ENCODE results near the gene STX12. TPM values are rescaled to one million over a fixed set of nuclear protein-coding genes. Genes with fewer than 3 reads are reported as not detected.
"Not testable (repeated sequence)": the region's sequence is repeated elsewhere in the genome, so short reads cannot be mapped to it uniquely, and the experiment has no call there.

STX12 gene
- total RNA-seq, 2 experiments from 2014 or later, result 19.4 to 22.1 TPM

DNA sequence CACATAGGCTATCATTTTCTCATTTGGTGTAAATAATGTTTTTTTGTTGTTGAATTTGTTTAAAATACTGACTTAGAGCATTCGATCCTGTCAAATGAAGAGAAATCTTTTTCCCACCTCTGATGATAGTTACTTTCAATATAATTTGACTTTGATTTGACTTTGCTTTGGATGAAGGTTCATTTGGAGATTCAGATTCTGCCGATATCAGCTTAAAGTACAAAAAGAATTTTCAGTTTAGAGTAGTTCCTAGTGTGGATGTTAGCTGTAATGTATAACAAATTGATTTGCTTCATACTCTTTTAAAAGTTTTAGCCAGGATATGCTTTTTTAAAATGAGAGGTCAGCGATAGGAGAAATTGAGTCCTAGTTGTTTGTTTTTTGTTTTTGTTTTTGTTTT is 9.9 kb downstream of the STX12 start:
- POLR2A ChIA-PET, result interaction anchor here (0.7 kb wide), 1 partner anchor 48 kb away, joined by 3 read pairs; no protein-coding TSS in a partner anchor
- TF ChIP-seq, protein P1, sequence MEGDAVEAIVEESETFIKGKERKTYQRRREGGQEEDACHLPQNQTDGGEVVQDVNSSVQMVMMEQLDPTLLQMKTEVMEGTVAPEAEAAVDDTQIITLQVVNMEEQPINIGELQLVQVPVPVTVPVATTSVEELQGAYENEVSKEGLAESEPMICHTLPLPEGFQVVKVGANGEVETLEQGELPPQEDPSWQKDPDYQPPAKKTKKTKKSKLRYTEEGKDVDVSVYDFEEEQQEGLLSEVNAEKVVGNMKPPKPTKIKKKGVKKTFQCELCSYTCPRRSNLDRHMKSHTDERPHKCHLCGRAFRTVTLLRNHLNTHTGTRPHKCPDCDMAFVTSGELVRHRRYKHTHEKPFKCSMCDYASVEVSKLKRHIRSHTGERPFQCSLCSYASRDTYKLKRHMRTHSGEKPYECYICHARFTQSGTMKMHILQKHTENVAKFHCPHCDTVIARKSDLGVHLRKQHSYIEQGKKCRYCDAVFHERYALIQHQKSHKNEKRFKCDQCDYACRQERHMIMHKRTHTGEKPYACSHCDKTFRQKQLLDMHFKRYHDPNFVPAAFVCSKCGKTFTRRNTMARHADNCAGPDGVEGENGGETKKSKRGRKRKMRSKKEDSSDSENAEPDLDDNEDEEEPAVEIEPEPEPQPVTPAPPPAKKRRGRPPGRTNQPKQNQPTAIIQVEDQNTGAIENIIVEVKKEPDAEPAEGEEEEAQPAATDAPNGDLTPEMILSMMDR (IDR thresholded peaks at IDR 0.05), result no peak
- no peak for ATAC-seq
- Mint-ChIP-seq H3K4me1 (ENCODE audit: low read depth) (peaks cover 23% of the 10 kb centered on the region), H3K27ac (no peak overlapping the region), H3K4me3 (no peak overlapping the region), H3K9me3 (no peaks in the 10 kb centered on the region), H3K27me3 (no peaks in the 10 kb centered on the region), H3K36me3 (ENCODE audit: low read depth) (peaks cover 4% of the 10 kb centered on the region)
- CTCF ChIA-PET, result no interaction called here
- DNase-seq, result no peak
- intact Hi-C loops (cut with micrococcal nuclease), result no loop called here

DNA sequence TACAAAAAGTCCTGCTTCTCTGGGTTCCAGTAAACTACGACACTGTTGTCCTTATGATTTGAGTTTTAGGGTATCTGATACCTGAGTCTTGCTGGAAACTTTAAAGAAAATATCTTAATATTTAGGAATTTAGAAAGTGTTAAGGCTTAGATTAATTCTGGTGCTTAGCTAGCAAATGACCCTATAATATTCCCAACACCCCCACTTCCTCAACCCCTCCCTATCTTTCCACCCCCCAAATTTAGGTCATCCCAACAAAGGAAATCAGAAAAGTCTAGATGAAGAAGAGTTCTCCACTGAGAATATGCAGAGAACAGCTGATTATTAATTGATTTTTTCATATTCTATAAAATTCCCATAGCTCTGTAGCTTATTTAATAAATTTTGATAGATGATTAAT is 11.7 kb downstream of the STX12 start:
- Mint-ChIP-seq H3K4me3 (no peak overlapping the region), H3K36me3 (ENCODE audit: low read depth) (peaks cover 6% of the 10 kb centered on the region), H3K4me1 (ENCODE audit: low read depth) (peaks cover 16% of the 10 kb centered on the region), H3K27me3 (no peaks in the 10 kb centered on the region), H3K27ac (no peak overlapping the region), H3K9me3 (no peaks in the 10 kb centered on the region)
- TF ChIP-seq, protein P1 (IDR thresholded peaks at IDR 0.05), result no peak
- intact Hi-C loops (cut with micrococcal nuclease), result no loop called here
- ChIA-PET POLR2A (interaction anchor here (0.6 to 1.6 kb wide), 2 partner anchors 46 to 979 kb away, joined by 3 to 5 read pairs; partner anchors contain the start of gene PPP1R8), CTCF (interaction anchor here (2.0 kb wide), 2 partner anchors 12 to 115 kb away, joined by 5 read pairs; partner anchors contain the start of gene STX12)
- DNase-seq (no peak), ATAC-seq (no peak)

DNA sequence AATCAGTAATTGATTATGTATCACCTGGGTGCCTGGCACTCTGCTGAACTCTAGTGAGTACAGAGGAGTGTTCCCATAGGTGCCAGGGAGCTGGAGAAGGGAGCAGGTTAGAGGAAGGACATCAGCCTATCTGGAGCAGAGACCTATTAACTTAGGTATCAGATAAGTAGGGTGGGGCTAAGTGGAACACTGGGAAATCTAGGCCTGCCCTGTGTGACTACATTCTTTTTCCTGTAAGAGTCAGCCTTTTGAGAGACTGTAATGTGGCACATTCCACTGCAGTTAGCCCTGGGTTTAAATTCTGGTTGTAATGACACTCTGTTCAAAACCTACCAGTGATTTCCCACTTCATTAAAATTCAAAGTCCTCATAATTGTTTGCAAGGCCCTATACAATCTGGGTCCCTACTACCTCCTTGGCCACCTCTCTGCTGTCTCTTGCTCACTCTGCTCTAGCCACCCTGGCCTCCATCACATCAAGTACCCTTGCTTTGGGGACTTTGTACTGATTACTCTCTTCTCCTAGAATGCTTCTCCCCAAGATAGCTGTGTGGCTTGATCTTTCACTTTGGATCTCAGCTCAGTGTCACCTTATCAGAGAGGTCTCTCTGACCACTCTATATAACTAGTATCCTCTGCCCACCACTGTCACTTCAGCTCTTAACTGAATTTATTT is 12.9 kb downstream of the STX12 start:
- no peaks in the 10 kb centered on the region for H3K27me3 Mint-ChIP-seq
- ATAC-seq, result no peak
- no peaks in the 10 kb centered on the region for H3K9me3 Mint-ChIP-seq
- ChIA-PET CTCF (interaction anchor here (0.6 to 2.0 kb wide), 3 partner anchors 9 to 117 kb away, joined by 3 to 5 read pairs (median 5); partner anchors contain the start of gene STX12), POLR2A (interaction anchor here (1.6 kb wide), 1 partner anchor 45 kb away, joined by 5 read pairs; the partner anchor contains the start of gene PPP1R8)
- H3K4me3 Mint-ChIP-seq, result no peak overlapping the region
- intact Hi-C loops (cut with micrococcal nuclease), result no loop called here
- H3K4me1 Mint-ChIP-seq (ENCODE audit: low read depth), result peaks cover 16% of the 10 kb centered on the region
- no peak overlapping the region for H3K27ac Mint-ChIP-seq
- H3K36me3 Mint-ChIP-seq (ENCODE audit: low read depth), result peaks cover 15% of the 10 kb centered on the region
- TF ChIP-seq, protein P1 (IDR thresholded peaks at IDR 0.05), result no peak
- no peak for DNase-seq

DNA sequence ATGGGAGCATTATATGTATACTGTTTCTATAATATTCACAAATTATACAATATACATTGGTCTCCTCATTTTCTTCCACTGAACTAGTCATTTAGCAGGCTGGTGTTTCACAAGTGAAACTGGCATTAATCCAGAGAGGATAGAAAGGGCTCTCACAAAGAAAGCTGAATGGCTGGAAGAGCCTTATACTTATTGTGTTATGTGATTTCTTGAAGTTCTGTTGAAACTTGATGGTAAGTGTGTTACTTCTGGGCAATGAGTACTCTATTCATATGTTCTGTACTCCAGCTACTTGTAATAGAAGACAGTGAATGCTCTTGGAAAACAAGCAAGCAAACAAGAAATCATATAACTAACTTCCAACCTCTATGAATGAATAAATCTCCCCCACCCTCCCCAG is 14.9 kb downstream of the STX12 start:
- H3K4me1 Mint-ChIP-seq (ENCODE audit: low read depth), result peaks cover 12% of the 10 kb centered on the region
- TF ChIP-seq, protein P1 (IDR thresholded peaks at IDR 0.05), result no peak
- ATAC-seq, result no peak
- no peak overlapping the region for H3K27ac Mint-ChIP-seq
- intact Hi-C loops (cut with micrococcal nuclease), result no loop called here
- ChIA-PET POLR2A (no interaction called here), CTCF (interaction anchor here (0.6 kb wide), 1 partner anchor 157 kb away, joined by 3 read pairs; no protein-coding TSS in a partner anchor)
- H3K9me3 Mint-ChIP-seq, result no peaks in the 10 kb centered on the region
- DNase-seq, result no peak
- H3K4me3 Mint-ChIP-seq, result no peak overlapping the region
- no peaks in the 10 kb centered on the region for H3K27me3 Mint-ChIP-seq
- H3K36me3 Mint-ChIP-seq (ENCODE audit: low read depth), result peaks cover 13% of the 10 kb centered on the region

DNA sequence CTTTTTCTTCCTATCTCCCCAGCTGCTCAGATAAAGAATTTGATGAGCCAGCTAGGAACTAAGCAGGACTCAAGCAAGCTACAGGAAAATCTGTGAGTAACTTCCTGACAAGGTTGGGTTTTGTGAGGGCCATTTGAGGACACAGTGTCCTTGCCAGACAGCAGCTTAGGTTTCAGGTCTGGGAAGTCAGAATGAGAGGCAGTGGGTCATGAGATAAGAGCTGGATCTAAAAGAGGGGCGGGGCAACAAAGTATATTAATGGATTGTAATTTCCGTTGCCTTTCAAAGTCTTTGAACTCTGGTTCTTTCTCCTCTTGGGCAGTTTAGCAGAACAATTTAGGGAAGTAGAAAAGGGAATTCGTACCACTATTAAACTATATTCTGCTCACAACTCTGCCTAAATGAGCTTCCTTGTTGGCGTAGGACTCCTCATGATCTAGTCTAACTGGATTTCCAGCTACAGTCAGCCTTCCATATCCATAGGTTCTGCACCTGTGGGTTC is 16.6 kb downstream of the STX12 start:
- Mint-ChIP-seq H3K4me3 (no peak overlapping the region), H3K9me3 (no peaks in the 10 kb centered on the region), H3K4me1 (ENCODE audit: low read depth) (peaks cover 10% of the 10 kb centered on the region), H3K36me3 (ENCODE audit: low read depth) (peaks cover 23% of the 10 kb centered on the region), H3K27me3 (no peaks in the 10 kb centered on the region), H3K27ac (no peak overlapping the region)
- POLR2A ChIA-PET, result no interaction called here
- CTCF ChIA-PET, result interaction anchor here (1.0 kb wide), 1 partner anchor 493 kb away, joined by 3 read pairs; no protein-coding TSS in a partner anchor
- TF ChIP-seq, protein P1 (IDR thresholded peaks at IDR 0.05), result no peak
- ATAC-seq, result no peak
- intact Hi-C loops (cut with micrococcal nuclease), result no loop called here
- DNase-seq, result no peak

DNA sequence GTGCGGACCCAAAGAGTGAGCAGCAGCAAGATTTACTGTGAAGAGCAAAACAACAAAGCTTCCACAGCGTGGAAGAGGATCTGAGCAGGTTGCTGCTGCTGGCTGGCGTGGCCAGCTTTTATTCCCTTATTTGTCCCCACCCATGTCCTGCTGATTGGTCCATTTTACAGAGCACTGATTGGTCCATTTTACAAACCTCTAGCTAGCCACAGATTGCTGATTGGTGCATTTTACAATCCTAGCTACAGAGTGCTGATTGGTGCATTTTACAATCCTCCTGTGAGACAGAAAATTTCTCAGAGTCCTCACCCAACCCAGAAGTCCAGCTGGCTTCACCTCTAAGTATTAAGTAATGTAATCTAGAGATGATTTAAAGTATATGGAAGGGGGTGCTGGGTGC is 17.3 kb downstream of the STX12 start:
- CTCF ChIA-PET; H3K4me1 Mint-ChIP-seq (ENCODE audit: low read depth); ATAC-seq; H3K27ac Mint-ChIP-seq; H3K27me3 Mint-ChIP-seq; H3K4me3 Mint-ChIP-seq; H3K9me3 Mint-ChIP-seq; DNase-seq; intact Hi-C loops (cut with micrococcal nuclease): not testable (repeated sequence)
- POLR2A ChIA-PET, result interaction anchor here (0.7 kb wide), 1 partner anchor 21 kb away, joined by 3 read pairs; no protein-coding TSS in a partner anchor
- peaks cover 24% of the 10 kb centered on the region for H3K36me3 Mint-ChIP-seq (ENCODE audit: low read depth)
